HG03342 (cell line): ENCODE data around the gene SEMA6A.

Source experiments
- ATAC-seq: cut with Tn5 transposase; IDR thresholded peaks from one replicate; pipeline ENCODE4 v1.9.1; 2021; ENCODE audit warnings: mild to moderate bottlenecking, moderate library complexity; ENCODE audit not compliant: unreplicated experiment

Gene SEMA6A

DNA sequence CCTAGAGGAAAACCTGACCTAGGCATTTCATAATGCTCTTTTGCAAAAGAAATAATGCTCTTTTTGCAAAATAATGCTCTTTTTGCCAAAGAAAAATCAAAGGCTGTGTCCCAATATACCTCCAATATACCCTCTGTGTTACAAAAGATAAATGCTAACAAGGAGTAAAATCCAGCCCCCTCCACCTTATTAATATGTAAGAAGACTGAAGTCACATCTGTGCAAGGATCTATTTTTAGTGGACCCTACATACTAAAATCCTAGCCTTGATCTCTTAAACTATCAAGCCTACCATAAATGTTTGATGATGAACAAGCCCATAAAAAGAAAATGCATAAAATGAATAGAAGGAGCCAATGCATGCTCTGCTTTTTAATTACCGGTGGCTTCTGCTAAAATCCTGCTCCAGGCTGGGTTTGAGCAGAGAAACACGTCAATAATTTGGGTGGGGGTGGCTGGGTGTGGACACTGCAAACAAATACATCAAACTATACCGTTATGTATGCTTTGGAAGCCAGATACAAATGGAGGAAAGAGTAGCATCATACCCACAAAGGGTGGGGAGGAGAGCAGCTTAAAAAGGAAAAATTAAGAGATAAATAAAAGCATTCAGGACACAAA is 131.6 kb downstream of the SEMA6A start:
- no peak for ATAC-seq

DNA sequence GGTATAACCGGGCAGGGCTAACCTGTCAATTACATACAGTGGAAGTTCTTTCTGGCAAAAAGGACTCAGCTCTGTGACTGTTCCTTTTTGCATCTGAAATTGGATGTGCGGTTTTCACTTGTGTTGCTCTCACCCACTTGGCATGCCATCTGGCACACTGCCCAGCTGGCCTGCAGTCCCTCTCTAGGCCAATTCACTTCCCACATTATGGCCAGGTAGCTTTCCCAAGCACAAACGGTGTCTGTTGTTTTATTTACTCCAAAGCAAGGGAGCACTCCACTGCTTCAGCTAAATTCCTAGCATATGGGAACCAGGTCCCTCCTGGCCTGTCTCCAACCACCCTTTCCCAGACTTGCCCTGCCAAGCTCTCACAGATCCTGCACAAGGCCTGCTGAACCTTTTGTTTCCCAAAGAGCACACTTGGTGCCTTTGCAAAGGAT is 132.5 kb downstream of the SEMA6A start:
- ATAC-seq, result no peak

DNA sequence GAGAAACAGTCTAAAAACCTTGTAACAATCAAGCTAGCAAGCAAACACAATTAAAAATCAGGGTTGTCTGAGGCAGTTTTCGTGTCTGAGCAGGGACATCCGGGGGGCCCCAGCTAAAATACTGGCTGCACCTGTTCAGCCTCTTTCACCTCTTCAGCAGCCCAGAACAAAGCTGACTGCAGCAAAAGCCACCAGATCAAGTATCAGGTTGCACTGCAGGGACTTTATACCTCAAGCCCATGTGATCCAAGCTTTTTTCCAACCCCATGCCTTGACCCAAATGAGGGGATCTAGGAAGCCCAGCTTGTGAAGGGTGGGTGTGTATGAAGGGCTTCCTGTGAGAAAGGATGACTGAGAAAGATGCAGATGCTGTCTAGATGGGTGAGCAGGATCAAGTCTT is 133.4 kb downstream of the SEMA6A start:
- no peak for ATAC-seq

- no peak for ATAC-seq
Measured at GRCh38 chr5:116440457-116441001, 134.1 kb downstream of the SEMA6A start.

DNA sequence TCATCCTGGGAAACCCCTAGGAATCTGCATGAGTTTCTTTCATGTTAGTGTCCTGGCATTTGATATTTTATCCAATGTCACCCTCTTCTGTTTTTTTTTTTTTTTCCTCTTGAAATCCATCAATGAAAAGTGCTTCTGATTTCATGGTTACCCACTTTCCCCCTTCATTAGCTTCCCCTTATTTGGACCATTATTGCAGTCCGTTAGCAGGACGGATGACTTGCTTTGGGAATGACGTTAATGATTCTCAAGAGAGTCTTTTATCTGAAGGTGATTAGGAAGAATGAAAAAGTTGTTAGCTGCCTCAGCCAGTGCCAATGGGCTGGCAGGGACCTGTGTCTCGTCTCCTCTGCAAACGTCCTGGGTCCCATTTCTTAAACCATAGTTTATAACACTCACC is 134.7 kb downstream of the SEMA6A start:
- no peak for ATAC-seq

DNA sequence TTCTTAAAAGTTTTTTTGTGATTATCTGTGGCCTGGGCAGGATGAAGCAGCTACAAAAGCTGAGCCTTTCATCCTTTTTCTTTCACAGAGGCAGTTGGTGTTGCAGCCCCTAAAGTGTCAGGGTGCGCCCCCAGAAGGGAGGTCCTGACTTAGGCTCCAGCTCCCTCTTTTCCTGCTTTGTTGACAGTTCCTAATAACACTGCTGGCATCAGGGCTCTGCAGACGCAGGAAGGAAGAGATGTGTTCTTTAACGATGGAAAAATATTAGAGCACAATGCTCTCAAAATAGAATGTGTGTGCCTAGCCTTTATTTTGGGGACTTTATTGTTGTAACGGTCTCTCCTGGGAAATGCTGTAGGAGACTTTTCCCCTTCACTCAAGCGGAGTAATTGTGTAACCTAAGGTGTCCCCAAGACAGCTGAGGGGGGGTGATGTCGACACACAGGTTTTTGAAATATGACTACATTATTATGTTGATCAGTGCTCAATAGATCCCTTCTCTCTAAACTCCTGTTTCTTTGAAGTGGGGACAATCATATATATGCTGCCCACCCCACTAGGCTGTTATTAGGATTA is 135.6 kb downstream of the SEMA6A start:
- ATAC-seq, result no peak

- no peak for ATAC-seq
Measured at GRCh38 chr5:116437922-116438578, 136.6 kb downstream of the SEMA6A start.

DNA sequence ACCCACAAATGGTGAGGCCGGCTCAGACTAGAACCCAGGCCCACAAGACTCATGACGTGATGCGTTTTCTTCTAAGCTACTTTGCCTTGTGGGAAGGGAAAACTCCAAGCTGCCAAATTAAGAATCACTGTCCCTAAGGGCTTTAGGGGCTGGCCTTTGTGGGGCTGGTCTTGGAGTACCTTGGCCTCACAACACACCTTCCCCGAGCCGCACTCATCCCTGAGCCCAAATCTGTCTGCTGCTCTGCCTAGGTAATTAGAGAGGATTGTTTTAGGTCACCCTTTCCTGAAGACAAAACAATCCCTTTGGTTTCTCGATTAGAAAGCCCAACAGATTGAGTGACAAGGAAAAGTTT is 137.3 kb downstream of the SEMA6A start:
- no peak for ATAC-seq

GRCh38 chr5:116436674-116437350 is 137.8 kb downstream of the SEMA6A start:
- no peak for ATAC-seq

DNA sequence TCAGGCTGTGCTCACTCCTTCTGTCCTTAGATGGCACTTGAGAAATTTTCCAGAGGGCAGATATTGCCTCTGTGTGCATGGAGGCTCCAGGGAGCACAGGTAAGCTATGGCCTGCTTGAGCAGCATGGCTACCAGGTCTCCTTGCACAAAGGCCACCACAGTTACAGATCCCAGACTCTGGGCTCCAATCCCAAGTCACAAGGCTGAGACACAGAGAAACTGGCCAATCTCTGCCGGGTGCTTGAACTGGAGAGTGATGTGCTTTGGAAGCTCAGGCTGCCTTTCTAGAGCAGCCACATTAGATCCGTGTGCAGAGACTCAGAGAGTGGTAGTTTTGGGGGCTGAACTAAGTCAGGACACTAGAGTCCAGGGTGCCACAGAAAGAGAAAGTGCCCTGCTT is 145.7 kb downstream of the SEMA6A start:
- ATAC-seq, result no peak

DNA sequence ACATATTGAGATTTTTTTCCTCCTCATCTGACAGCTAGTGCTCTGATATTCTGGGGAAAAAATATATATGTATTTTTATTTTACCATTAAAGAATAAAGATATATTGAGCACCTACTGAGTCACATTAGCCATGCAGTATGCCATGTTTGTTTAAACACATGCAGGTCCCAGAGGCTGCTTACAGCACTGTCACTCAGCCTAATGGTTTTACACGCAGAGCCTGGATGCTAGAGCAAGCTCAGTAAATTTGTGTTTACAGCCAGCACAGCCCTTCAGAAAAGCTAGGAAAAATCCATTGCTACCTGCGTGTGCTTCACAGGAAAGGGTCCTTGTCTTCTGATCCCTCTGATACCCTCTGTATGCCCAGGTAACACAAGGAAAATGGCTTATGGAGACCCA is 146.2 kb downstream of the SEMA6A start:
- ATAC-seq, result no peak

DNA sequence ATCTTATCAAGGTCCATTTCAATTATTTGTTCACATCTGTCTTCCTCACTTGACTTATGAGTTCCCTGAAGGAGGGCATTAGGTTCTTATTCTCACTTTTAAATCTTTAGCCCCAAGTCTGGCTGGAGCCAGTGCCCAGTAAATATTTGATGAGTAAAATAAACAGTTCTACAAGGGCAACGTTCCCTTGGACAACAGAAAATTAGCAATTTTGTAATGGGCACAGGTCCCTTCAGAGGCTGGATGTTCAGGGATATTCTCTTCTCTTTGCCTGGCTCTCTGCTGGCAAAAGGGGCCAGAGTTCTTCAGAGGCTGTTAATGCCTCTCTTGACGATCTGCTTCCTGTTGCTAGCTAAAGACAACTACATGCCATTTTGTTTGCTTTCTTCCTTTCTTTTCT is 149.7 kb downstream of the SEMA6A start:
- no peak for ATAC-seq

GRCh38 chr5:116424258-116424615 is 150.4 kb downstream of the SEMA6A start:
- no peak for ATAC-seq

GRCh38 chr5:116423587-116424257 is 150.9 kb downstream of the SEMA6A start:
- no peak for ATAC-seq

DNA sequence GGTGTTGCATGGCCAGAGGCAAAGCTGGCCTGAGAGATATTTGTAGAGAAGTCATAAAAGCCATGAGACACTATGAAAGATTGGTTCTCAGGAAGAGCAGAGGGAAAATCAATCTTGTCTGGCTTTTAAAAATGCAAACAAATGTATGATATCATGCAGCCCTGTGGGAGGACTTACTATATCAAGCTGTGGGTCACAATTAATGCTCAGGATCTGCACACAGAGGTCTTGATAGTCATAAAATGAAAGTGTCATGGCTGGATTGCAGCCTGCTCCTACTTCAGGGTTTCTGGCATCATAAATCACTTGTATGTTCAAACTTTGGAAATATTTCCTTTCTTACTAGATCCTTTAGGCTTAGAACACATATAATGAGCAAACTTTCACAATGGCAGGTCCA is 151.5 kb downstream of the SEMA6A start:
- no peak for ATAC-seq

GRCh38 chr5:116421080-116421629 is 153.5 kb downstream of the SEMA6A start:
- no peak for ATAC-seq

- ATAC-seq, result no peak
Measured at GRCh38 chr5:116420540-116420939, 154.1 kb downstream of the SEMA6A start.

DNA sequence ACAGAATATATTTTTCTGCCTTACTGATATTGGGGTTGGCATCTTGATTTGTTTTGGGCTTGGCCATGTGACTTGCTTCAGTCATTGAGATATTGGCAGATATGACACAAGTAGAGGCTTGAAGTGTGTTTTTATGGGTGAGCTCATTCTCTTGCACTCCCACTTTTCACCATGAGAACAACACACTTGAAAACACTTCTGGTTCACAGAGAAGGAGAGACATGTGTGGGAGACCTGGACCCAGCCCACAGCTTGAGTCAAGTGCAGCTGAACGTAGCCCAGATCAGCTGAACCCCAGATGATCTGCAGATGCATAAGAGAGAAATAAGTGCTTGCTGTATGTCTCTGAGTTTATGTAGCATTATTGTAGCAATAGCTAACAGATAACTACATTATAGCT is 155.4 kb downstream of the SEMA6A start:
- no peak for ATAC-seq

DNA sequence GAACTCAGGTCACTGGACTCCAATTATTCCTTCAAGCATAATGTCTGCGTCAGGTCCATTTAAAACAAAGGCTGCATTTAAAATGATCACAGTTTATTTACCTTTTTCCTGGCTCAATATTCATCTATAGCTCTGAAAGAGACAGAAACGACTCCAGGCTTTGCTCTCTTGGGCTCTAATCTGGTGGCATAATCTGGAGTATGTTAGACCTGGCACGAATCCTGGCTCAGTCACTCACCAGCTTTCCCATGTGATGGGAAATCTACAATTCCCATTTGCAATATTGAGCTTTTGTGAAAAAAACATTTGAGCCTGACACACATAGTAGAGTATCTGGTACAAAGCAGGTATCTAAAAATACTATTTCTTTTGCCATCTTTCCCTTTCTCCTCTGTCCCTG is 155.8 kb downstream of the SEMA6A start:
- no peak for ATAC-seq

GRCh38 chr5:116418016-116418415 is 156.6 kb downstream of the SEMA6A start:
- no peak for ATAC-seq

- ATAC-seq, result no peak
Measured at GRCh38 chr5:116415989-116416388, 158.6 kb downstream of the SEMA6A start.
